Thoracic aorta (tissue), 2 donors: Measurements from ENCODE around the gene RAB6B. TPM values are rescaled to one million over a fixed set of nuclear protein-coding genes. Genes with fewer than 3 reads are reported as not detected.
A peak's percentile ranks its signal among the peaks of the same experiment; 100 is the strongest.

Experiments used
- ATAC-seq: fragments of 150-250 bp; one replicate; pipeline ENCODE4 v1.8.0; 2017; ENCODE audit warnings: low read depth; ENCODE audit not compliant: insufficient number of reproducible peaks, low FRiP score
- DNase-seq: peaks from one replicate; pipeline ENCODE4 v3.0.0-alpha.2; 2020; ENCODE audit warnings: low spot score
- H3K27ac ChIP-seq, 2 donors: fragments of 200-600 bp; sonication (generic); 1 replicate in 1 of 2; 2 replicates in 1 of 2; pipeline ENCODE4 v1.5.1; 2016; ENCODE audit warnings: mild to moderate bottlenecking in 2 of 2, moderate library complexity in 2 of 2
- H3K27me3 ChIP-seq: fragments of 200-600 bp; sonication (generic); replicated peaks from 2 replicates; pipeline ENCODE4 v1.6.0; 2016; ENCODE audit warnings: mild to moderate bottlenecking; ENCODE audit not compliant: insufficient read depth
- H3K36me3 ChIP-seq: fragments of 200-600 bp; sonication (generic); one replicate; pipeline ENCODE4 v1.5.1; 2016
- H3K4me1 ChIP-seq, 2 donors: fragments of 200-600 bp; sonication (generic); 1 replicate in 1 of 2; 2 replicates in 1 of 2; pipeline versions ENCODE4 v1.5.1 to v1.6.0; 2016; ENCODE audit warnings: low read depth in 2 of 2, mild to moderate bottlenecking in 1 of 2; ENCODE audit not compliant: control insufficient read depth in 1 of 2
- H3K4me3 ChIP-seq: fragments of 200-600 bp; sonication (generic); 2 replicates; pipeline ENCODE4 v1.5.1; 2016; ENCODE audit warnings: mild to moderate bottlenecking
- H3K9me3 ChIP-seq: fragments of 200-600 bp; sonication (generic); 2 replicates; pipeline ENCODE4 v1.5.1; 2016
- total RNA-seq, 2 donors: library from RNA; depleted of rRNA; stranded (reverse); fragments of >200 nt; gene quantifications; one replicate each; pipeline versions ENCODE4 v1.1.0 to v1.2.3, GENCODE V29; 2016
- TF ChIP-seq, protein P1 (sequence below): fragments of 200-600 bp; sonication (generic); IDR thresholded peaks from one replicate; pipeline ENCODE4 v1.5.1; 2019; ENCODE audit warnings: antibody characterized with exemption

Gene RAB6B
- total RNA-seq, 2 donors from 2014 or later = 0.27 to 4.0 TPM

DNA sequence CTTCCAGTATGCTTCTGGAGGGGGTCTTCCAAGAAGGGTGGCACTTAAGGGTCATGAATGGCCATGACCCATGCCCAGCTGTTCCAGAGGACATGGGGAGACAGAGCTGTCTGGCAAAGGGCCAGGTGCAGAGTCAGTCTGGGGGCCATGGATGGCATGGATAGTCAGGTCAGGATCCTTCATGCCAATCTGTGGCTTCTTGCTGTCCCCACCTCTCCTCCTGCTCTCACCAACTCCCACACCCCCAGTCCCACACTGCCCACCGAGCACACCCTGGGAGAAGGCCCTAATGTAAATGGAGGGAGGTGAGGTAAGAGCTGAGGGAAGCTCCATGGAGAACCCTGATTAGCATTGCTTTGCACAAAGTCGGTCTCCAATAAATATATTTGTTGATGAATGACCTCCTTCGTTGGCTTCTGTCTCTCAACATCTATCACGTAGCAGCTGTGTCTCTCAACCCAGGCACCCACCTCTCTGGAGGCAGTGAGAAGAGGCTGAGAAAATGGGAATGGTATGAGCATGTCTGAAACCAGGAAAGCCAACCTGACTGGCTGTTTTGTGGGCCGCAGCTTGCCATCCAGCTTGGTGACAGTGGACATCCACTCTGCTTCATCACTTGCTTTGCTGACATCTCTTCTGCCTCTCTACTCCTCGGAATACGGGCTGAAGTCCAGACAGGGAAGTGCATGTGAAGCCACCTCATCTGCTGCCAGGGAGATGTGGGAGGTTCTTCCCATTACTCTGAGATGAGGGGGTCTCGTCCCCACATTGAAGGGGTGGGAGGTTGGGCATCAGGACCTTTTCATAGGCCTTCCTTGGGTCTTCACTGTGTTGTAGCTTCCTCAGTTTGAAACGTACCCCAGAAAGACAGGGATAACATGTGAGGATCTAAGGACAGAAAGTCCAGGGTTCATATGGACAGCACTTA lies 37.7 kb upstream of the RAB6B start:
- Histone ChIP-seq H3K36me3 (no peaks in the 10 kb centered on the region), H3K27ac (no peak overlapping the region), H3K4me1 (peaks cover 4 to 14% of the 10 kb centered on the region in 2 donors), H3K27me3 (no peaks in the 10 kb centered on the region), H3K9me3 (no peaks in the 10 kb centered on the region), H3K4me3 (no peak overlapping the region)
- ATAC-seq (no peak), DNase-seq (no peak)
- TF ChIP-seq, protein P1, sequence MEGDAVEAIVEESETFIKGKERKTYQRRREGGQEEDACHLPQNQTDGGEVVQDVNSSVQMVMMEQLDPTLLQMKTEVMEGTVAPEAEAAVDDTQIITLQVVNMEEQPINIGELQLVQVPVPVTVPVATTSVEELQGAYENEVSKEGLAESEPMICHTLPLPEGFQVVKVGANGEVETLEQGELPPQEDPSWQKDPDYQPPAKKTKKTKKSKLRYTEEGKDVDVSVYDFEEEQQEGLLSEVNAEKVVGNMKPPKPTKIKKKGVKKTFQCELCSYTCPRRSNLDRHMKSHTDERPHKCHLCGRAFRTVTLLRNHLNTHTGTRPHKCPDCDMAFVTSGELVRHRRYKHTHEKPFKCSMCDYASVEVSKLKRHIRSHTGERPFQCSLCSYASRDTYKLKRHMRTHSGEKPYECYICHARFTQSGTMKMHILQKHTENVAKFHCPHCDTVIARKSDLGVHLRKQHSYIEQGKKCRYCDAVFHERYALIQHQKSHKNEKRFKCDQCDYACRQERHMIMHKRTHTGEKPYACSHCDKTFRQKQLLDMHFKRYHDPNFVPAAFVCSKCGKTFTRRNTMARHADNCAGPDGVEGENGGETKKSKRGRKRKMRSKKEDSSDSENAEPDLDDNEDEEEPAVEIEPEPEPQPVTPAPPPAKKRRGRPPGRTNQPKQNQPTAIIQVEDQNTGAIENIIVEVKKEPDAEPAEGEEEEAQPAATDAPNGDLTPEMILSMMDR = no peak

DNA sequence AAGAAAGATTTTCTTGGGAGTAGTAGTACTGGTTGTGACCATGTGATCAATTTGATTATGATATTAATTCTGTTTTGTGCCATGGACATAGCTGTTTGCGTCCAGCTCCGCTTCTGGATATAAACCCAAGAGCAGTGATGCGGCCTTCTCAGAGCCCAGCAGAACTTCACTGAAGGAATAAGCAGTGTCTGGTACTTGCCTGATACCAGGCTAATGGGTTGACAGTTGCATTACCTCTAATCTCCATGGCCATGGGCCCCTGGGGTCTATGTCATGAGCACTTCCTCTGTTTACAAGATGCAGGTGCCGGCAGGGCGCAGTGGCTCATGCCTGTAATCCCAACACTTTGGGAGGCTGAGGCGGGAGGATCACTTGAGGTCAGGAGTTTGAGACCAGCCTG lies 36.3 kb upstream of the RAB6B start:
- TF ChIP-seq, protein P1 = no peak
- DNase-seq = no peak
- no peaks in the 10 kb centered on the region for H3K36me3 ChIP-seq
- H3K9me3 ChIP-seq = no peaks in the 10 kb centered on the region
- H3K4me3 ChIP-seq = no peak overlapping the region
- H3K27ac ChIP-seq = no peak overlapping the region
- ATAC-seq = no peak
- H3K4me1 ChIP-seq = peaks cover 4 to 8% of the 10 kb centered on the region in 2 donors
- no peaks in the 10 kb centered on the region for H3K27me3 ChIP-seq

DNA sequence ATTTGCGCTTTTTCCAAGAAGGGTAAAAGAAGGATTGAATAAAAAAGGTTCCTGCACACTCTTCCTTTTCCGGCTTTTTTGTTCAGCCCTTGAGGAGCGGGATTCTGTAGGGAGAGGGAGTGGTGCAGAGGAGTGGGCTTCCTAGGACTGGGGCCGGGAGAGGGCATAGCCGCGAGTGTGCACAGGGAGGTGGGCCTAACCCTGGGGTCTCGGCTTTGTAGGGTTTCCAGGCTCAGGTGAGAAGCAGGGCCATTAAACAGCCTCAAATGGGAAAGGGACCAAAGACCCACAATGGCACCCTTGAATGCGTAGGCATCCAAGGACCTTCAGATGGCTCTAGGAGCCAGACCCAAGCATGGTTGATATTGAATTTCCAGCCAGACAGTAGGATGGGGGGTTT lies 35.4 kb upstream of the RAB6B start:
- Histone ChIP-seq H3K27me3 (no peaks in the 10 kb centered on the region), H3K9me3 (no peaks in the 10 kb centered on the region), H3K27ac (no peak overlapping the region), H3K4me1 (peaks cover 4 to 12% of the 10 kb centered on the region in 2 donors), H3K4me3 (no peak overlapping the region), H3K36me3 (no peaks in the 10 kb centered on the region)
- ATAC-seq (no peak), DNase-seq (no peak)
- TF ChIP-seq, protein P1 = no peak

DNA sequence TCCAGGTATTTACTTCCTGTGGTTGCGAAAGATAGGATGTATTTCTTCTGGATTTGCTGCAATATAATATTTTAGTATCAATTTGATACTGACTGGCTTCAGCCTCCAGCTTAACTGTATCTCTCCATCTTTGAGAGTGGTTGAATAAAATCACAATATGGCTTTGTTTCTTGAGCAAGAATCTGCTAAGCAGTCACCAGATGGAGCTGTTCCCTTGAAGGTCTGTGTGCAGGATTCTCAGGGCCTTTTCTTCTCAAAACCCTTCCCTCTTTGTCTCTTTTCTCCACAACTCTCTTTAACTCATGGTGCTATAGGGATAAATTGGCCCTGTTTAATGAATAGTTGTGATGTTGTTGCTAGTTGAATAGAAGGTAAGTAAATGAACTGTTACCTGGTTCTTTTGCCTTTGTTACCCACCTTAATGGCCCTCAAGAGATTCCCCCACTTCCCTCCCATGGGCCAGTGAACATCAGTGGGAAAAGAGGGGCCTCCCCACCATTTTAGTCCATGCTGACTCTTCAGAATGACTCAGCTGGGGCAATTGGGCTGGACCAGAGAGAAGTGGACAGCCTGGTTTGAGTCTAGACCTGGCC lies 34.8 kb upstream of the RAB6B start:
- ATAC-seq = no peak
- H3K27me3 ChIP-seq = no peaks in the 10 kb centered on the region
- no peaks in the 10 kb centered on the region for H3K36me3 ChIP-seq
- H3K27ac ChIP-seq = no peak overlapping the region
- H3K4me1 ChIP-seq = peaks cover 4 to 12% of the 10 kb centered on the region in 2 donors
- TF ChIP-seq, protein P1 = peak; percentile 49
- no peaks in the 10 kb centered on the region for H3K9me3 ChIP-seq
- H3K4me3 ChIP-seq = no peak overlapping the region
- no peak for DNase-seq

- Histone ChIP-seq H3K4me1 (peaks cover 4 to 12% of the 10 kb centered on the region in 2 donors), H3K9me3 (no peaks in the 10 kb centered on the region), H3K27me3 (no peaks in the 10 kb centered on the region), H3K27ac (no peak overlapping the region), H3K36me3 (no peaks in the 10 kb centered on the region), H3K4me3 (no peak overlapping the region)
- TF ChIP-seq, protein P1 = no peak
- DNase-seq = no peak
- ATAC-seq = no peak
Observed at GRCh38 chr3:133928903-133929607, 33.4 kb upstream of the RAB6B start.
